HepG2 (cell line): ENCODE data around the gene MC5R. TPM values are rescaled to one million over a fixed set of nuclear protein-coding genes. Genes with fewer than 3 reads are reported as not detected.

Experiments used
- ATAC-seq: fragments of 200-7000 bp; cut with Tn5 transposase; 3 replicates; pipeline ENCODE4 v1.9.1; 2020; ENCODE audit warnings: mild to moderate bottlenecking, moderate library complexity
- BruUV-seq: library from RNA; stranded (reverse); fragments of 400-500 nt; replicated peaks from 2 replicates; lab custom pipeline; 2021; lab: Mats Ljungman, UMichigan
- CTCF ChIA-PET: fragments of 300-600 bp; formaldehyde crosslinking; extraction: SDS; loops from one replicate; lab custom pipeline; 2021; ENCODE audit warnings: low total read pairs, inconsistent platforms, low intra/inter-chr PET ratio; lab: Yijun Ruan, JAX
- POLR2A ChIA-PET: fragments of 350-600 bp; sonication (Branson Sonifier 250); formaldehyde crosslinking; loops from one replicate; lab custom pipeline; 2020; ENCODE audit warnings: antibody characterized with exemption, inconsistent platforms; lab: Yijun Ruan, JAX
- DNase-seq: peaks from one replicate; pipeline ENCODE4 v3.0.0-alpha.2; 2015; ENCODE audit warnings: low spot score
- FAIRE-seq: peaks from 3 replicates; lab custom pipeline; 2011; peaks lifted over from hg19 to GRCh38; lab: Jason Lieb, UNC
- H2AFZ ChIP-seq: one replicate; pipeline ENCODE4 v1.6.1; 2011; ENCODE audit warnings: low read length, inconsistent platforms
- H3K27ac ChIP-seq: fragments of 300-600 bp; 3 replicates; pipeline ENCODE4 v1.8.0; 2011; ENCODE audit warnings: mixed run types, mild to moderate bottlenecking, mixed read lengths, low read length, inconsistent platforms; ENCODE audit not compliant: insufficient read depth; ENCODE audit errors: extremely low read length
- H3K27me3 ChIP-seq, 2 experiments: fragments of 200-600 bp in 1 of 2; 2 replicates in 1 of 2; 3 replicates in 1 of 2; pipeline versions ENCODE4 v1.6.0 to v1.8.0; 2011; ENCODE audit warnings: low read length in 2 of 2, mild to moderate bottlenecking in 2 of 2, moderate library complexity in 2 of 2, inconsistent platforms in 1 of 2; ENCODE audit not compliant: insufficient read depth in 2 of 2, control insufficient read depth in 1 of 2
- H3K36me3 ChIP-seq, 2 experiments: fragments of 200-600 bp in 1 of 2; replicated peaks in 1 of 2; 2 replicates in 1 of 2; 3 replicates in 1 of 2; pipeline versions ENCODE4 v1.5.1 to v1.8.0; 2011; ENCODE audit warnings: low read length in 2 of 2, inconsistent platforms in 1 of 2; ENCODE audit not compliant: insufficient read depth in 2 of 2, control insufficient read depth in 1 of 2
- H3K4me1 ChIP-seq: 2 replicates; pipeline ENCODE4 v1.5.1; 2012; ENCODE audit warnings: low read length, inconsistent platforms; ENCODE audit not compliant: insufficient read depth
- H3K4me2 ChIP-seq: 2 replicates; pipeline ENCODE4 v1.6.0; 2011; ENCODE audit warnings: low read depth, low read length, inconsistent platforms
- H3K4me3 ChIP-seq, 3 experiments: fragments of 200-600 bp in 1 of 3; sonication (generic), shearing (Covaris generic) in 1 of 3; replicated peaks in 1 of 3; 2 replicates each; pipeline ENCODE4 v1.5.1; 2011 to 2016; ENCODE audit warnings: low read length in 3 of 3, inconsistent platforms in 2 of 3, low read depth in 2 of 3, mild to moderate bottlenecking in 2 of 3, control low read depth in 1 of 3, mixed read lengths in 1 of 3; ENCODE audit not compliant: insufficient read depth in 1 of 3
- H3K79me2 ChIP-seq: one replicate; pipeline ENCODE4 v1.6.1; 2011; ENCODE audit warnings: low read length, inconsistent platforms; ENCODE audit not compliant: insufficient read depth
- H3K9ac ChIP-seq: 2 replicates; pipeline ENCODE4 v1.6.0; 2011; ENCODE audit warnings: mild to moderate bottlenecking, low read depth, low read length, inconsistent platforms; ENCODE audit not compliant: insufficient read depth
- H3K9me3 ChIP-seq: 2 replicates; pipeline ENCODE4 v1.5.1; 2012; ENCODE audit warnings: mild to moderate bottlenecking, low read length
- H4K20me1 ChIP-seq: 2 replicates; pipeline ENCODE4 v1.6.0; 2011; ENCODE audit warnings: inconsistent platforms, mild to moderate bottlenecking, low read length, moderate library complexity; ENCODE audit not compliant: insufficient read depth
- ATF6 ChIP-seq: sonication (generic); formaldehyde crosslinking; conservative IDR thresholded peaks from 2 replicates; pipeline ENCODE4 v1.4.0; 2020; ENCODE audit warnings: missing genetic modification reagents
- KDM2A ChIP-seq: sonication (generic); formaldehyde crosslinking; IDR thresholded peaks from 2 replicates; pipeline ENCODE4 v1.4.0; 2020; ENCODE audit warnings: low read depth, missing genetic modification reagents, borderline replicate concordance
- KLF11 ChIP-seq: IDR thresholded peaks from 2 replicates; pipeline ENCODE4 v1.6.1; 2016; ENCODE audit warnings: missing compliant biosample characterization
- KMT2A ChIP-seq: sonication (generic); formaldehyde crosslinking; IDR thresholded peaks from 2 replicates; pipeline ENCODE4 v1.4.0; 2020; ENCODE audit warnings: missing genetic modification reagents
- NR1H2 ChIP-seq: sonication (generic); formaldehyde crosslinking; IDR thresholded peaks from 2 replicates; pipeline ENCODE4 v1.8.1; 2022; ENCODE audit warnings: low read depth, missing genetic modification reagents, borderline replicate concordance
- PAF1 ChIP-seq: IDR thresholded peaks from 2 replicates; pipeline ENCODE4 v1.6.1; 2016; ENCODE audit warnings: missing genetic modification reagents, missing compliant biosample characterization
- RXRA ChIP-seq: sonication (generic); formaldehyde crosslinking; IDR thresholded peaks from 2 replicates; pipeline ENCODE4 v1.5.1; 2020; ENCODE audit warnings: missing genetic modification reagents
- SOX6 ChIP-seq, 2 experiments: fragments of 450-650 bp in 1 of 2; sonication (generic) in 1 of 2; formaldehyde crosslinking in 1 of 2; IDR thresholded peaks; 2 replicates each; pipeline versions ENCODE4 v1.4.0 to v1.6.1; 2017 to 2020; ENCODE audit warnings: antibody characterized with exemption in 1 of 2, mild to moderate bottlenecking in 1 of 2, missing genetic modification reagents in 1 of 2
- TOE1 ChIP-seq: sonication (generic); formaldehyde crosslinking; IDR thresholded peaks from 2 replicates; pipeline ENCODE4 v1.4.0; 2020; ENCODE audit warnings: mild to moderate bottlenecking, missing genetic modification reagents
- ZFP82 ChIP-seq: sonication (generic); formaldehyde crosslinking; IDR thresholded peaks from 2 replicates; pipeline ENCODE4 v1.5.1; 2020; ENCODE audit warnings: mild to moderate bottlenecking, missing genetic modification reagents, borderline replicate concordance
- ZMAT3 ChIP-seq: sonication (generic); formaldehyde crosslinking; conservative IDR thresholded peaks from 2 replicates; pipeline ENCODE4 v1.7.0; 2021; ENCODE audit warnings: missing genetic modification reagents
- WGBS: methylation state at CpG from one replicate; pipeline ENCODE4 v1.1.6; 2017; ENCODE audit warnings: low lambda C conversion rate; 5-methylcytosine and 5-hydroxymethylcytosine counted together
- in situ Hi-C: cut with HindIII; loops from 2 replicates; pipeline ENCODE4 v1.10.0; 2017; ENCODE audit warnings: low pct_unique_long_range_greater_than_20kb; ENCODE audit not compliant: extremely low pct_ligation_motif_present
- intact Hi-C: fragments of 100-400 bp; cut with micrococcal nuclease; formaldehyde crosslinking; loops from one replicate; pipeline ENCODE4 v1.10.0; 2022; ENCODE audit not compliant: unreplicated experiment
- polyA plus RNA-seq, 8 experiments: library from polyadenylated mRNA; depleted of rRNA in 3 of 8; stranded (reverse) in 7 of 8; unstranded in 1 of 8; fragments of >200 nt; fragmentation: Illumina TruSeq in 4 of 8; extraction: Trizol in 4 of 8; gene quantifications; 2 replicates each; pipeline versions ENCODE4 v1.2.1 to v1.2.3, GENCODE V29; 2011 to 2016; ENCODE audit warnings: low read depth in 4 of 8, missing spikeins in 1 of 8, mixed read lengths in 1 of 8; ENCODE audit not compliant: insufficient read depth in 1 of 8
- total RNA-seq, 5 experiments: library from RNA; depleted of rRNA; stranded (reverse); fragments of >200 nt; fragmentation: Illumina TruSeq; extraction: Trizol; gene quantifications; 2 replicates each; pipeline ENCODE4 v1.2.3, GENCODE V29; 2016; ENCODE audit warnings: low read depth in 1 of 5
- TF ChIP-seq, protein P1 (sequence below): sonication (generic); formaldehyde crosslinking; IDR thresholded peaks from 2 replicates; pipeline ENCODE4 v1.8.0; 2022; ENCODE audit warnings: mild to moderate bottlenecking, missing genetic modification reagents, moderate library complexity
- TF ChIP-seq, protein P2 (sequence below): sonication (generic); formaldehyde crosslinking; IDR thresholded peaks from 2 replicates; pipeline ENCODE4 v1.5.0; 2020; ENCODE audit warnings: mild to moderate bottlenecking, missing genetic modification reagents, borderline replicate concordance
- TF ChIP-seq, protein P3 (sequence below): sonication (generic); formaldehyde crosslinking; IDR thresholded peaks from 2 replicates; pipeline ENCODE4 v1.5.0; 2020; ENCODE audit warnings: missing genetic modification reagents, mild to moderate bottlenecking, borderline replicate concordance

Gene MC5R
- total and polyA plus RNA-seq, 2 of the 13 experiments (the other 11 are each of a cell fraction or from before 2014, with no cell fraction given): not detected

- no peak for TF ChIP-seq ZFP82 (CRISPR knock-in tag)
- no peak for TF ChIP-seq ATF6 (CRISPR knock-in tag)
These were observed 15.5 kb upstream of the MC5R start (continued) for GRCh38 chr18:13808294-13809042.

GRCh38 chr18:13809043-13809430 lies 14.9 kb upstream of the MC5R start:
- DNase-seq: no peak
- H3K79me2 ChIP-seq: no peaks in the 10 kb centered on the region
- in situ Hi-C loops: no loop called here

More at GRCh38 chr18:13809043-13809430, 14.9 kb upstream of the MC5R start:
- Histone ChIP-seq H4K20me1 (no peaks in the 10 kb centered on the region), H3K4me1 (no peaks in the 10 kb centered on the region; the same call in 1 of the 2 replicates), H3K9ac (no peak overlapping the region), H3K4me2 (no peak overlapping the region), H3K27ac (no peak overlapping the region), H3K36me3 (no peaks in the 10 kb centered on the region), H3K27me3 (no peaks in the 10 kb centered on the region), H2AFZ (no peak overlapping the region), H3K4me3 (no peak overlapping the region), H3K9me3 (no peaks in the 10 kb centered on the region)
- CTCF ChIA-PET: no interaction called here
- TF ChIP-seq ZMAT3 (no peak), KMT2A (CRISPR knock-in tag) (no peak), KLF11 (no peak), SOX6 (IDR thresholded peaks at IDR 0.05) (no peak), SOX6 (CRISPR knock-in tag; IDR thresholded peaks at IDR 0.05) (no peak), NR1H2 (CRISPR knock-in tag) (no peak), KDM2A (CRISPR knock-in tag) (no peak), PAF1 (CRISPR knock-in tag) (no peak), TOE1 (no peak), RXRA (no peak)
- TF ChIP-seq, protein P1, sequence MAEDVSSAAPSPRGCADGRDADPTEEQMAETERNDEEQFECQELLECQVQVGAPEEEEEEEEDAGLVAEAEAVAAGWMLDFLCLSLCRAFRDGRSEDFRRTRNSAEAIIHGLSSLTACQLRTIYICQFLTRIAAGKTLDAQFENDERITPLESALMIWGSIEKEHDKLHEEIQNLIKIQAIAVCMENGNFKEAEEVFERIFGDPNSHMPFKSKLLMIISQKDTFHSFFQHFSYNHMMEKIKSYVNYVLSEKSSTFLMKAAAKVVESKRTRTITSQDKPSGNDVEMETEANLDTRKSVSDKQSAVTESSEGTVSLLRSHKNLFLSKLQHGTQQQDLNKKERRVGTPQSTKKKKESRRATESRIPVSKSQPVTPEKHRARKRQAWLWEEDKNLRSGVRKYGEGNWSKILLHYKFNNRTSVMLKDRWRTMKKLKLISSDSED: no peak
- TF ChIP-seq, protein P2, sequence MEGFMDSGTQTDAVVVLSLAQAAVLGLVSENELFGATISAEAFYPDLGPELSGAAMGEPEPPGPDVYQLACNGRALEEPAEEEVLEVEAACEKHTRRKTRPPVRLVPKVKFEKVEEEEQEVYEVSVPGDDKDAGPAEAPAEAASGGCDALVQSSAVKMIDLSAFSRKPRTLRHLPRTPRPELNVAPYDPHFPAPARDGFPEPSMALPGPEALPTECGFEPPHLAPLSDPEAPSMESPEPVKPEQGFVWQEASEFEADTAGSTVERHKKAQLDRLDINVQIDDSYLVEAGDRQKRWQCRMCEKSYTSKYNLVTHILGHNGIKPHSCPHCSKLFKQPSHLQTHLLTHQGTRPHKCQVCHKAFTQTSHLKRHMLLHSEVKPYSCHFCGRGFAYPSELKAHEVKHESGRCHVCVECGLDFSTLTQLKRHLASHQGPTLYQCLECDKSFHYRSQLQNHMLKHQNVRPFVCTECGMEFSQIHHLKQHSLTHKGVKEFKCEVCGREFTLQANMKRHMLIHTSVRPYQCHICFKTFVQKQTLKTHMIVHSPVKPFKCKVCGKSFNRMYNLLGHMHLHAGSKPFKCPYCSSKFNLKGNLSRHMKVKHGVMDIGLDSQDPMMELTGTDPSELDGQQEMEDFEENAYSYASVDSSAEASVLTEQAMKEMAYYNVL (CRISPR knock-in tag): no peak
- TF ChIP-seq, protein P3, sequence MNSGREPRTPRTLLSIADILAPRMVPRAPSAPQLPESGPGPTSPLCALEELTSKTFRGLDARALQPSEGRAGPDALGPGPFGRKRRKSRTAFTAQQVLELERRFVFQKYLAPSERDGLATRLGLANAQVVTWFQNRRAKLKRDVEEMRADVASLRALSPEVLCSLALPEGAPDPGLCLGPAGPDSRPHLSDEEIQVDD (CRISPR knock-in tag): no peak
- intact Hi-C loops: no loop called here
- BruUV-seq: no TSS peak
- ATAC-seq (no peak), FAIRE-seq (no peak)
- POLR2A ChIA-PET: no interaction called here
- WGBS: 29% methylated on average over 2 of the region's 2 CpGs
